HL-60 (cell line): ENCODE data around the gene GRM6.

Experiments used
- CTCF ChIP-seq: IDR thresholded peaks from one replicate; pipeline ENCODE4 v1.5.1; 2011; ENCODE audit warnings: low read length, control low read depth, inconsistent platforms; ENCODE audit not compliant: insufficient read depth
- GABPA ChIP-seq: IDR thresholded peaks from 2 replicates; pipeline ENCODE4 v1.6.1; 2012; ENCODE audit warnings: low read depth
- POLR2AphosphoS5 ChIP-seq: IDR thresholded peaks from 2 replicates; pipeline ENCODE4 v1.6.1; 2012; ENCODE audit warnings: low read depth
- SPI1 ChIP-seq: IDR thresholded peaks from 2 replicates; pipeline ENCODE4 v1.6.1; 2012; ENCODE audit warnings: low read depth, mild to moderate bottlenecking, borderline replicate concordance

DNA sequence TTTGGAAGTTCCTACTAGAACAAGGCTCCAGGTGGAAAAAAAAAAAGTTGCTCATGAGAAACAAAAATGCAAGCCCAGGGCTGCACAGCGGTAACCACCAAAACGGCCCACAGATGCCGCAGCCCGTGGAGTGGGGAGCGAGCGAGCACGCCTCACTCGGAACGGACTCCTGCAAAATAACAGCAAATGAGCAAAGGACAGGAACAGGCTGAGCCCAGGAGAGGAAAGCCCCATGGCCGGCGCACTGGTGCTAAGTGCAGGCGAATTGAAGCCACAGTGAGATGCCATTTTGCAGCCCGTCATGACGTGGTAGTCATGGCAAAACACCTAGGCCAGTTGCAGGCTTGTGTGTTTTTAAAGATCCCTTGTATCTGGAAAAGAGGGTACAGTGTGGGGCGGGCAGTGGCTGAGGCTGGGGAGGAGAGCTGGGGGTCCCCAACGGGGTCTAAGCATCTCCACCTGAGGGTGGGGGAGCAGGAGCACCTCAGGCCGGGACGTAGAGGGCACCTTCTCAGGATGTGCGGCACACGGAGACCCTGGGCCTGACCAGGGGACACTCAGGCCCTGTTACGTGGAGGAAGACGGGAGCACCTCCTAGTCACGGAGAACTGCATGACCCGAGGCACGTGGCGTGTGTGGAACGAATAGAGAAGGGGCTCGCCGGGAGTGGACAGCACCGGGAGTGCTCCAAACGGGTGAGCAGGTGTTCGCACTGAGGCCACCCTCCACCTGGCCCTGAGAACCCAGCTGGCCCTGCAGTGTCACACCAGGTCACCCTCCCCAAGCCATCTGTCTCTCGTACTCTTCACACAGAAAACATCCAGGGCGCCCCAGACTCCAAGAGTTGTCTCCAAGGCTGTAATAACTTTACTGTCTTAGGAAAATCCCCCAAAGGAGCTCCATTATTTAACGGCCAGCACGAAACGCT lies 10.7 kb downstream of the GRM6 start:
- no peak for TF ChIP-seq CTCF
- no peak for TF ChIP-seq POLR2AphosphoS5
- TF ChIP-seq GABPA = no peak
- no peak for TF ChIP-seq SPI1
